Measurements from ENCODE around the gene ADARB1.
A peak's percentile ranks its signal among the peaks of the same experiment; 100 is the strongest.

Gene ADARB1

GRCh38 chr21:45072738-45073300, 1.6 kb upstream of the ADARB1 start:
- H3K4me3 ChIP-seq = peak overlapping the region; percentile 97
- peak overlapping the region; percentile 64 to 96 for H3K27ac ChIP-seq

GRCh38 chr21:45073301-45074047, 906 bp upstream of the ADARB1 start:
- TF ChIP-seq CTCF (IDR thresholded peaks at IDR 0.05) = no peak
- Histone ChIP-seq H3K27ac (peak overlapping the region; percentile 96 to 98), H3K4me3 (peak overlapping the region; percentile 97)
- DNase-seq (ENCODE audit: low spot score) = peak; percentile 79

More at GRCh38 chr21:45072738-45073300, 1.6 kb upstream of the ADARB1 start:
- peak; percentile 75 for DNase-seq (ENCODE audit: low spot score)
- TF ChIP-seq CTCF (IDR thresholded peaks at IDR 0.05) = no peak

GRCh38 chr21:45074818-45075595, 627 bp downstream of the ADARB1 start:
- no peak for TF ChIP-seq CTCF (IDR thresholded peaks at IDR 0.05)

GRCh38 chr21:45075596-45076244, 1.3 kb downstream of the ADARB1 start:
- DNase-seq (ENCODE audit: low spot score) = no peak
- peak overlapping the region; percentile 89 to 98 for H3K27ac ChIP-seq
- TF ChIP-seq CTCF (IDR thresholded peaks at IDR 0.05) = no peak
- H3K4me3 ChIP-seq = peak overlapping the region; percentile 97

More at GRCh38 chr21:45074818-45075595, 627 bp downstream of the ADARB1 start:
- peak; percentile 74 for DNase-seq (ENCODE audit: low spot score)
- peak overlapping the region; percentile 89 to 98 for H3K27ac ChIP-seq
- peak overlapping the region; percentile 97 for H3K4me3 ChIP-seq

- peak; percentile 57 for DNase-seq (ENCODE audit: low spot score)
- Histone ChIP-seq H3K4me3 (peak overlapping the region; percentile 97), H3K27ac (peak overlapping the region; percentile 70 to 89)
- no peak for TF ChIP-seq CTCF (IDR thresholded peaks at IDR 0.05)
Measured at GRCh38 chr21:45076245-45076711, 1.9 kb downstream of the ADARB1 start.

- no peak for TF ChIP-seq CTCF (IDR thresholded peaks at IDR 0.05)
- Histone ChIP-seq H3K27ac (peak overlapping the region in 1 of 2 donors; percentile 58), H3K4me3 (no peak overlapping the region)
- DNase-seq (ENCODE audit: low spot score) = peak; percentile 60
Measured at GRCh38 chr21:45078371-45078770, 4.0 kb downstream of the ADARB1 start.
